Neural cell (in vitro differentiated cells): ENCODE results near the gene HORMAD2. TPM values are rescaled to one million over a fixed set of nuclear protein-coding genes. Genes with fewer than 3 reads are reported as not detected.

Source experiments
- H2AFZ ChIP-seq: fragments of 200-600, 300-800 bp; sonication (generic), shearing (Covaris generic); 2 replicates; pipeline ENCODE4 v1.6.0; 2014; ENCODE audit warnings: low read depth, mild to moderate bottlenecking, antibody characterized with exemption, low read length, moderate library complexity
- H3F3A ChIP-seq: fragments of 200-600 bp; shearing (Covaris generic); 2 replicates; pipeline ENCODE4 v1.6.1; 2016; ENCODE audit warnings: mild to moderate bottlenecking, moderate library complexity, mixed read lengths, antibody characterized with exemption, low read length; ENCODE audit not compliant: insufficient read depth, poor library complexity, severe bottlenecking
- H3K27ac ChIP-seq: fragments of 200-600, 300-800 bp; sonication (generic), shearing (Covaris generic); 2 replicates; pipeline ENCODE4 v1.5.1; 2014; ENCODE audit warnings: mild to moderate bottlenecking, low read length, moderate library complexity
- H3K27me3 ChIP-seq: fragments of 300-800, 200-600 bp; sonication (generic), shearing (Covaris generic); 2 replicates; pipeline ENCODE4 v1.6.0; 2014; ENCODE audit warnings: mild to moderate bottlenecking, low read depth, low read length, moderate library complexity; ENCODE audit not compliant: insufficient read depth
- H3K36me3 ChIP-seq: fragments of 300-800, 200-600 bp; sonication (generic), shearing (Covaris generic); 2 replicates; pipeline ENCODE4 v1.5.1; 2014; ENCODE audit warnings: mild to moderate bottlenecking, antibody characterized with exemption, low read length, moderate library complexity; ENCODE audit not compliant: insufficient read depth
- H3K4me2 ChIP-seq: fragments of 300-800, 200-600 bp; sonication (generic), shearing (Covaris generic); 2 replicates; pipeline ENCODE4 v1.6.0; 2014; ENCODE audit warnings: mild to moderate bottlenecking, low read length
- H3K4me3 ChIP-seq: fragments of 300-800, 200-600 bp; sonication (generic), shearing (Covaris generic); 2 replicates; pipeline ENCODE4 v1.5.1; 2014; ENCODE audit warnings: mild to moderate bottlenecking, low read length, moderate library complexity
- H3K79me2 ChIP-seq: fragments of 200-600 bp; shearing (Covaris generic); replicated peaks from 2 replicates; pipeline ENCODE4 v1.6.0; 2014; ENCODE audit warnings: mild to moderate bottlenecking, low read length, moderate library complexity; ENCODE audit not compliant: insufficient read depth
- H3K9ac ChIP-seq: fragments of 300-800, 200-600 bp; sonication (generic), shearing (Covaris generic); 2 replicates; pipeline ENCODE4 v1.6.1; 2016; ENCODE audit warnings: mild to moderate bottlenecking, low read length, mixed read lengths
- H3K9me2 ChIP-seq: fragments of 200-600 bp; shearing (Covaris generic); 2 replicates; pipeline ENCODE4 v1.6.1; 2016; ENCODE audit warnings: mild to moderate bottlenecking, low read length, mixed read lengths; ENCODE audit not compliant: insufficient read depth
- H3K9me3 ChIP-seq: fragments of 200-600, 300-800 bp; sonication (generic), shearing (Covaris generic); 2 replicates; pipeline ENCODE4 v1.6.1; 2016; ENCODE audit warnings: mild to moderate bottlenecking, mixed run types, low read length, moderate library complexity, mixed read lengths
- H4K20me1 ChIP-seq: fragments of 200-600 bp; shearing (Covaris generic); 2 replicates; pipeline ENCODE4 v1.6.1; 2016; ENCODE audit warnings: mild to moderate bottlenecking, mixed run types; ENCODE audit not compliant: insufficient read depth
- EP300 ChIP-seq: fragments of 450-650 bp; conservative IDR thresholded peaks from 2 replicates; pipeline ENCODE4 v1.6.1; 2014; ENCODE audit warnings: antibody characterized with exemption, mild to moderate bottlenecking, moderate library complexity; ENCODE audit not compliant: poor library complexity, severe bottlenecking
- EZH2 ChIP-seq: fragments of 200-600, 300-800 bp; shearing (Covaris generic), sonication (generic); IDR thresholded peaks from 2 replicates; pipeline ENCODE4 v1.6.1; 2014; ENCODE audit warnings: antibody characterized with exemption, low read length, borderline replicate concordance, mild to moderate bottlenecking; ENCODE audit not compliant: insufficient read depth, poor library complexity, severe bottlenecking
- MXI1 ChIP-seq: fragments of 450-650 bp; conservative IDR thresholded peaks from 2 replicates; pipeline ENCODE4 v1.6.1; 2014; ENCODE audit warnings: antibody characterized with exemption, mild to moderate bottlenecking; ENCODE audit not compliant: poor library complexity, severe bottlenecking
- POLR2AphosphoS5 ChIP-seq: IDR thresholded peaks from 2 replicates; pipeline ENCODE4 v1.6.1; 2012
- RAD21 ChIP-seq: fragments of 450-650 bp; conservative IDR thresholded peaks from 2 replicates; pipeline ENCODE4 v1.6.1; 2014; ENCODE audit warnings: antibody characterized with exemption, mild to moderate bottlenecking, moderate library complexity
- SMC3 ChIP-seq: fragments of 450-650 bp; conservative IDR thresholded peaks from 2 replicates; pipeline ENCODE4 v1.6.1; 2014; ENCODE audit warnings: antibody characterized with exemption, mild to moderate bottlenecking, moderate library complexity; ENCODE audit not compliant: poor library complexity
- TAF1 ChIP-seq: IDR thresholded peaks from 2 replicates; pipeline ENCODE4 v1.6.1; 2012; ENCODE audit warnings: low read depth
- polyA plus RNA-seq: library from polyadenylated mRNA; depleted of rRNA; stranded (reverse); fragments of >200 nt; gene quantifications from 2 replicates; pipeline ENCODE4 v1.2.3, GENCODE V29; 2014
- TF ChIP-seq, protein P1 (sequence below): fragments of 450-650 bp; IDR thresholded peaks from 2 replicates; pipeline ENCODE4 v1.5.1; 2014; ENCODE audit warnings: antibody characterized with exemption, mild to moderate bottlenecking, moderate library complexity; ENCODE audit not compliant: poor library complexity, severe bottlenecking
- TF ChIP-seq, protein P2 (sequence below): IDR thresholded peaks from 2 replicates; pipeline ENCODE4 v1.6.1; 2012; ENCODE audit warnings: borderline replicate concordance

HORMAD2 gene
- polyA plus RNA-seq, 1 donor from 2014 or later, result 1.2 TPM

DNA sequence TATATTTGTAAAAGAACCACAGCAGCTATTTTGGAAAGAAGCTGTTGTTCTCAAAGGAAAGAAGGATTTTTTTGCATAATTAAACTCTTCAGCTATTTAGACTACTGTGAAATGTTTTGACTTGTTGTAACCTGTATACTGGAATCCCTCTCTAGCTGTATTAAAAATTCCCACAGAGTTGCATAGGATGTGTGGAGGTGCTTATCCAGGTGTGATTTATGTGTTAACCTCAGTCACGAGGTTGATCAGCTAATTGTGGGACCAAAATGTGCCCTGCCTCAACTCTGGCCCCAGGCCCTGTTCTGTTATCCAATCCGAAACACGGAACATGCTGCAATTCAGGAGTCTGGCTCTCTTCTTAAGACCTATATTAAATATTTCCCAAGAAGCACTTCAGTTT lies 96.2 kb downstream of the HORMAD2 start:
- Histone ChIP-seq H4K20me1 (no peaks in the 10 kb centered on the region), H3K9ac (no peak overlapping the region), H2AFZ (no peak overlapping the region), H3K4me2 (no peak overlapping the region), H3F3A (no peaks in the 10 kb centered on the region), H3K27me3 (no peaks in the 10 kb centered on the region), H3K79me2 (no peaks in the 10 kb centered on the region), H3K9me3 (no peaks in the 10 kb centered on the region), H3K4me3 (no peak overlapping the region), H3K9me2 (no peaks in the 10 kb centered on the region), H3K36me3 (no peaks in the 10 kb centered on the region), H3K27ac (no peak overlapping the region)
- no peak for TF ChIP-seq EP300

DNA sequence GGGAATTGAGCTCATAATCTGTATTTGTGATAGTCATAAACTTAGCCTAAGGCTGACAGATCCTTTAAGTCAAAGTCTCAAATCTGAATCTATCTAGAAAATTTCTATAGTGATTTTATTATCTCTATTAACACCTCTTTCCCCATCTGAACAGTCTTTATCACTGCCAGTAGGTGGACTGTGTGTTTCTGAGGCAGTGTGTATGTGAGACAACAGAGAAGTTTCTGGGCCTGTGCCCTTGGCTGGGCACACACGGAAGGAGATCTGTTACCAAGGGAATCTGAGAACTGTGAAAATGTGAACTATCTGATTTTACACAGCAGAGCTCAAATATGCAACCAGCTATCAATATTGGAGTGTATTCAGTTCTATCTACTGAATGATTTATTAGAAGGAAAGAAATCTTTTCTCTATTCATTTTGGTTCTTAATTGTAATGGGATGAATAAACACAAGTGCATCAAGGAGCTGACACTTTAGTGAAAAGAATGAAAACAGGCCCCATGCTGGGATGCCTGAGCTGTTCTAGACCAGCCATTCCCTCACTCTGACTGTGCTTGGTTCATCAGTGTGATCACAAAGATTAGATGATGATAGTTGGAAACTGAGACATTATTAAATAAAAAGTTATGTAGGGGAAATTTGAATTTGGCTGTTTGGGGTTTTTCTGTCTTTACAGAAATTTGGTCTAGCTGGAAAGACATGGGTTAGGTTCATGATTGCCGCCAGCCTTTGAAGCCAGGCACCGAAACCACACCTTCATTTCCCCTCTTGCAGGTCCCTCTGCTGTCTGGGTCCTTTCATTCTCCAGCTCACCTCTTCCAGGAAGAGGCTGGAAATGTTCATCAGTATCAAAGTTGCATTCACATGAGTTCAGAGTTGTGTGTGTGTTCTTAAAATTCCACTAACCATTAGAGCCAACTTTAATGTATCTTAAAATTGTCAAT lies 98.2 kb downstream of the HORMAD2 start:
- Histone ChIP-seq H2AFZ (no peak overlapping the region), H3K9ac (no peak overlapping the region), H4K20me1 (no peaks in the 10 kb centered on the region), H3K27me3 (no peaks in the 10 kb centered on the region), H3F3A (no peaks in the 10 kb centered on the region), H3K27ac (no peak overlapping the region), H3K4me3 (no peak overlapping the region), H3K36me3 (no peaks in the 10 kb centered on the region), H3K9me2 (no peaks in the 10 kb centered on the region), H3K9me3 (no peaks in the 10 kb centered on the region), H3K4me2 (no peak overlapping the region), H3K79me2 (no peaks in the 10 kb centered on the region)
- TF ChIP-seq TAF1 (no peak), POLR2AphosphoS5 (no peak), MXI1 (no peak), EP300 (no peak)
- TF ChIP-seq, protein P1, sequence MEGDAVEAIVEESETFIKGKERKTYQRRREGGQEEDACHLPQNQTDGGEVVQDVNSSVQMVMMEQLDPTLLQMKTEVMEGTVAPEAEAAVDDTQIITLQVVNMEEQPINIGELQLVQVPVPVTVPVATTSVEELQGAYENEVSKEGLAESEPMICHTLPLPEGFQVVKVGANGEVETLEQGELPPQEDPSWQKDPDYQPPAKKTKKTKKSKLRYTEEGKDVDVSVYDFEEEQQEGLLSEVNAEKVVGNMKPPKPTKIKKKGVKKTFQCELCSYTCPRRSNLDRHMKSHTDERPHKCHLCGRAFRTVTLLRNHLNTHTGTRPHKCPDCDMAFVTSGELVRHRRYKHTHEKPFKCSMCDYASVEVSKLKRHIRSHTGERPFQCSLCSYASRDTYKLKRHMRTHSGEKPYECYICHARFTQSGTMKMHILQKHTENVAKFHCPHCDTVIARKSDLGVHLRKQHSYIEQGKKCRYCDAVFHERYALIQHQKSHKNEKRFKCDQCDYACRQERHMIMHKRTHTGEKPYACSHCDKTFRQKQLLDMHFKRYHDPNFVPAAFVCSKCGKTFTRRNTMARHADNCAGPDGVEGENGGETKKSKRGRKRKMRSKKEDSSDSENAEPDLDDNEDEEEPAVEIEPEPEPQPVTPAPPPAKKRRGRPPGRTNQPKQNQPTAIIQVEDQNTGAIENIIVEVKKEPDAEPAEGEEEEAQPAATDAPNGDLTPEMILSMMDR, result no peak
- TF ChIP-seq, protein P2, sequence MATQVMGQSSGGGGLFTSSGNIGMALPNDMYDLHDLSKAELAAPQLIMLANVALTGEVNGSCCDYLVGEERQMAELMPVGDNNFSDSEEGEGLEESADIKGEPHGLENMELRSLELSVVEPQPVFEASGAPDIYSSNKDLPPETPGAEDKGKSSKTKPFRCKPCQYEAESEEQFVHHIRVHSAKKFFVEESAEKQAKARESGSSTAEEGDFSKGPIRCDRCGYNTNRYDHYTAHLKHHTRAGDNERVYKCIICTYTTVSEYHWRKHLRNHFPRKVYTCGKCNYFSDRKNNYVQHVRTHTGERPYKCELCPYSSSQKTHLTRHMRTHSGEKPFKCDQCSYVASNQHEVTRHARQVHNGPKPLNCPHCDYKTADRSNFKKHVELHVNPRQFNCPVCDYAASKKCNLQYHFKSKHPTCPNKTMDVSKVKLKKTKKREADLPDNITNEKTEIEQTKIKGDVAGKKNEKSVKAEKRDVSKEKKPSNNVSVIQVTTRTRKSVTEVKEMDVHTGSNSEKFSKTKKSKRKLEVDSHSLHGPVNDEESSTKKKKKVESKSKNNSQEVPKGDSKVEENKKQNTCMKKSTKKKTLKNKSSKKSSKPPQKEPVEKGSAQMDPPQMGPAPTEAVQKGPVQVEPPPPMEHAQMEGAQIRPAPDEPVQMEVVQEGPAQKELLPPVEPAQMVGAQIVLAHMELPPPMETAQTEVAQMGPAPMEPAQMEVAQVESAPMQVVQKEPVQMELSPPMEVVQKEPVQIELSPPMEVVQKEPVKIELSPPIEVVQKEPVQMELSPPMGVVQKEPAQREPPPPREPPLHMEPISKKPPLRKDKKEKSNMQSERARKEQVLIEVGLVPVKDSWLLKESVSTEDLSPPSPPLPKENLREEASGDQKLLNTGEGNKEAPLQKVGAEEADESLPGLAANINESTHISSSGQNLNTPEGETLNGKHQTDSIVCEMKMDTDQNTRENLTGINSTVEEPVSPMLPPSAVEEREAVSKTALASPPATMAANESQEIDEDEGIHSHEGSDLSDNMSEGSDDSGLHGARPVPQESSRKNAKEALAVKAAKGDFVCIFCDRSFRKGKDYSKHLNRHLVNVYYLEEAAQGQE, result no peak

DNA sequence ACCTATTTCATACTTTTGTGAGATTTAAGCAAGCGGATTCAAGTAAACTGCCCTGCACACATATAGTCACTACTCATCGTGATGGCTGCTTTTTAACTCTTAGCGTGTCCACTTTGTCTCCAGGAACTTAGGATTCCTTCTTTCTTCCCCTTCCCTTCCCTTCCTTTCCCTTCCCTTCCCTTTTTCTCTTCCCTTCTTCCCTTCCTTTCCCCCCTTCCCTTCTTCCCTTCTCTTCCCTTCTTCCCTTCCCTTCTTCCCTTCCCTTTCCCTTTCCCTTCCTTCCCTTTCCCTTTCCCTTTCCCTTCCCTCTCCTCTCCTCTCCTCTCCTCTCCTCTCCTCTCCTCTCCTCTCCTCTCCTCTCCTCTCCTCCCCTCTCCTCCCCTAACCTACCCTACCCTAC lies 100.4 kb downstream of the HORMAD2 start:
- Histone ChIP-seq H3K36me3 (no peaks in the 10 kb centered on the region), H3K9me3 (no peaks in the 10 kb centered on the region), H3K4me3 (no peak overlapping the region), H3K27me3 (no peaks in the 10 kb centered on the region), H3K79me2 (no peaks in the 10 kb centered on the region), H3K27ac (no peak overlapping the region), H4K20me1 (no peaks in the 10 kb centered on the region), H3F3A (no peaks in the 10 kb centered on the region), H3K9me2 (no peaks in the 10 kb centered on the region), H2AFZ (no peak overlapping the region), H3K9ac (no peak overlapping the region), H3K4me2 (no peak overlapping the region)
- no peak for TF ChIP-seq EZH2
- TF ChIP-seq MXI1, result no peak
- no peak for TF ChIP-seq EP300
- TF ChIP-seq, protein P2, result no peak
- TF ChIP-seq RAD21, result no peak
- TF ChIP-seq, protein P1, result no peak
- no peak for TF ChIP-seq TAF1
- no peak for TF ChIP-seq SMC3
- TF ChIP-seq POLR2AphosphoS5, result no peak
